A673 (cell line): ENCODE data around the gene RUNDC3A.

Experiments
- CTCF ChIP-seq: fragments of 300-800, 200-600 bp; sonication (generic); conservative IDR thresholded peaks from 2 replicates; pipeline ENCODE4 v1.5.1; 2017; ENCODE audit warnings: low read depth, mild to moderate bottlenecking, antibody characterized with exemption, low read length, moderate library complexity, mixed read lengths
- EZH2 ChIP-seq: fragments of 200-600 bp; sonication (generic); IDR thresholded peaks from 2 replicates; pipeline ENCODE4 v1.6.1; 2017; ENCODE audit warnings: borderline replicate concordance, low read depth, mild to moderate bottlenecking, mixed read lengths, antibody characterized with exemption, low read length; ENCODE audit not compliant: poor library complexity, severe bottlenecking

- TF ChIP-seq CTCF (no peak), EZH2 (no peak)
These were observed 49.7 kb downstream of the RUNDC3A start for GRCh38 chr17:44358066-44358465.
